Measurements from ENCODE around the gene JTB.
A peak's percentile ranks its signal among the peaks of the same experiment; 100 is the strongest.

JTB gene

GRCh38 chr1:153933430-153933829 lies 44.0 kb downstream of the JTB start:
- Histone ChIP-seq H4K8ac (ENCODE audit: low read length) (no peak overlapping the region), H2BK12ac (ENCODE audit: low read length in 2 of 2) (no peak overlapping the region), H2AFZ (ENCODE audit: low read depth, low read length) (no peak overlapping the region), H3K27me3 (ENCODE audit: control insufficient read depth in 1 of 2, insufficient read depth in 1 of 2, low read length in 2 of 2) (no peaks in the 10 kb centered on the region), H3K27ac (ENCODE audit: low read length, poor library complexity, severe bottlenecking) (no peak overlapping the region), H3K9ac (ENCODE audit: low read length) (no peak overlapping the region), H3K79me1 (replicated peaks; ENCODE audit: low read length, poor library complexity, severe bottlenecking) (peaks cover 13% of the 10 kb centered on the region), H3K36me3 (ENCODE audit: control insufficient read depth in 1 of 2, insufficient read depth in 2 of 2, low read depth in 1 of 2, low read length in 2 of 2) (peaks cover 74 to 77% of the 10 kb centered on the region in 2 experiments), H2BK15ac (ENCODE audit: low read depth, poor library complexity, severe bottlenecking) (no peak overlapping the region), H3K4ac (ENCODE audit: low read depth in 1 of 2, low read length in 2 of 2) (no peak overlapping the region), H3K14ac (ENCODE audit: low read length in 2 of 2) (no peak overlapping the region), H2BK5ac (ENCODE audit: low read depth, low read length, poor library complexity, severe bottlenecking) (no peak overlapping the region), H3K4me3 (ENCODE audit: insufficient read depth in 1 of 2, low read depth in 1 of 2, low read length in 2 of 2) (no peak overlapping the region), H2BK120ac (ENCODE audit: low read depth, low read length) (no peak overlapping the region), H3K9me3 (ENCODE audit: control insufficient read depth, low read length) (no peaks in the 10 kb centered on the region), H3K23ac (ENCODE audit: low read length in 2 of 2) (no peak overlapping the region), H3K18ac (ENCODE audit: low read depth in 1 of 2, low read length in 2 of 2) (no peak overlapping the region), H4K91ac (ENCODE audit: low read length) (no peak overlapping the region), H3K4me2 (ENCODE audit: low read length, poor library complexity, severe bottlenecking) (no peak overlapping the region), H3K4me1 (ENCODE audit: control insufficient read depth, insufficient read depth, low read depth, low read length) (peaks cover 1% of the 10 kb centered on the region), H2AK5ac (ENCODE audit: low read length, severe bottlenecking) (no peak overlapping the region)
- WGBS, result 96% methylated on average over 11 of the region's 14 CpGs
- no peak for DNase-seq

- H2AK5ac ChIP-seq (ENCODE audit: low read length, severe bottlenecking), result no peak overlapping the region
- H2BK5ac ChIP-seq (ENCODE audit: low read depth, low read length, poor library complexity, severe bottlenecking), result no peak overlapping the region
- no peak overlapping the region for H3K4ac ChIP-seq (ENCODE audit: low read depth in 1 of 2, low read length in 2 of 2)
- H3K27me3 ChIP-seq (ENCODE audit: control insufficient read depth in 1 of 2, insufficient read depth in 1 of 2, low read length in 2 of 2), result no peaks in the 10 kb centered on the region
- H3K79me1 ChIP-seq (replicated peaks; ENCODE audit: low read length, poor library complexity, severe bottlenecking), result peaks cover 9% of the 10 kb centered on the region
- H3K14ac ChIP-seq (ENCODE audit: low read length in 2 of 2), result no peak overlapping the region
- H3K4me2 ChIP-seq (ENCODE audit: low read length, poor library complexity, severe bottlenecking), result no peak overlapping the region
- no peak overlapping the region for H3K27ac ChIP-seq (ENCODE audit: low read length, poor library complexity, severe bottlenecking)
- H3K4me3 ChIP-seq (ENCODE audit: insufficient read depth in 1 of 2, low read depth in 1 of 2, low read length in 2 of 2), result no peak overlapping the region
- WGBS, result 98% methylated on average over 16 of the region's 18 CpGs
- H3K9ac ChIP-seq (ENCODE audit: low read length), result no peak overlapping the region
- no peaks in the 10 kb centered on the region for H3K9me3 ChIP-seq (ENCODE audit: control insufficient read depth, low read length)
- H4K91ac ChIP-seq (ENCODE audit: low read length), result no peak overlapping the region
- H2BK12ac ChIP-seq (ENCODE audit: low read length in 2 of 2), result no peak overlapping the region
- peaks cover 1% of the 10 kb centered on the region for H3K4me1 ChIP-seq (ENCODE audit: control insufficient read depth, insufficient read depth, low read depth, low read length)
- H3K23ac ChIP-seq (ENCODE audit: low read length in 2 of 2), result no peak overlapping the region
- no peak for DNase-seq
- H4K8ac ChIP-seq (ENCODE audit: low read length), result no peak overlapping the region
- H3K36me3 ChIP-seq (ENCODE audit: control insufficient read depth in 1 of 2, insufficient read depth in 2 of 2, low read depth in 1 of 2, low read length in 2 of 2), result peaks cover 69 to 72% of the 10 kb centered on the region in 2 experiments
- H2AFZ ChIP-seq (ENCODE audit: low read depth, low read length), result no peak overlapping the region
- H3K18ac ChIP-seq (ENCODE audit: low read depth in 1 of 2, low read length in 2 of 2), result no peak overlapping the region
- H2BK15ac ChIP-seq (ENCODE audit: low read depth, poor library complexity, severe bottlenecking), result no peak overlapping the region
- no peak overlapping the region for H2BK120ac ChIP-seq (ENCODE audit: low read depth, low read length)
These were observed 45.0 kb downstream of the JTB start for GRCh38 chr1:153932156-153933131.

GRCh38 chr1:153929981-153930948 lies 47.2 kb downstream of the JTB start:
- Histone ChIP-seq H3K27ac (ENCODE audit: low read length, poor library complexity, severe bottlenecking) (no peak overlapping the region), H3K4me3 (ENCODE audit: insufficient read depth in 1 of 2, low read depth in 1 of 2, low read length in 2 of 2) (no peak overlapping the region), H2BK15ac (ENCODE audit: low read depth, poor library complexity, severe bottlenecking) (no peak overlapping the region), H3K18ac (ENCODE audit: low read depth in 1 of 2, low read length in 2 of 2) (no peak overlapping the region), H4K8ac (ENCODE audit: low read length) (peak overlapping the region; percentile 4), H2BK120ac (ENCODE audit: low read depth, low read length) (no peak overlapping the region), H3K27me3 (ENCODE audit: control insufficient read depth in 1 of 2, insufficient read depth in 1 of 2, low read length in 2 of 2) (no peaks in the 10 kb centered on the region), H3K9me3 (ENCODE audit: control insufficient read depth, low read length) (no peaks in the 10 kb centered on the region), H3K36me3 (ENCODE audit: control insufficient read depth in 1 of 2, insufficient read depth in 2 of 2, low read depth in 1 of 2, low read length in 2 of 2) (peaks cover 48 to 53% of the 10 kb centered on the region in 2 experiments), H2AK5ac (ENCODE audit: low read length, severe bottlenecking) (no peak overlapping the region), H4K91ac (ENCODE audit: low read length) (peak overlapping the region; percentile 10), H3K4me2 (ENCODE audit: low read length, poor library complexity, severe bottlenecking) (no peak overlapping the region), H2BK5ac (ENCODE audit: low read depth, low read length, poor library complexity, severe bottlenecking) (no peak overlapping the region), H2BK12ac (ENCODE audit: low read length in 2 of 2) (no peak overlapping the region), H2AFZ (ENCODE audit: low read depth, low read length) (no peak overlapping the region), H3K9ac (ENCODE audit: low read length) (no peak overlapping the region), H3K79me1 (replicated peaks; ENCODE audit: low read length, poor library complexity, severe bottlenecking) (peaks cover 5% of the 10 kb centered on the region), H3K4ac (ENCODE audit: low read depth in 1 of 2, low read length in 2 of 2) (no peak overlapping the region), H3K14ac (ENCODE audit: low read length in 2 of 2) (no peak overlapping the region), H3K23ac (ENCODE audit: low read length in 2 of 2) (no peak overlapping the region), H3K4me1 (ENCODE audit: control insufficient read depth, insufficient read depth, low read depth, low read length) (no peaks in the 10 kb centered on the region)
- 96% methylated on average over 11 of the region's 14 CpGs for WGBS
- DNase-seq, result no peak
